GM23338 (cell line): ENCODE measurements around the gene RASSF7. TPM values are rescaled to one million over a fixed set of nuclear protein-coding genes. Genes with fewer than 3 reads are reported as not detected.

ENCODE experiments used
- ATAC-seq: fragments of 200-7000 bp; cut with Tn5 transposase; 3 replicates; pipeline ENCODE4 v1.9.1; 2020
- DNase-seq: peaks from one replicate; pipeline ENCODE4 v3.0.0-alpha.2; 2015; ENCODE audit warnings: low spot score
- H2AFZ ChIP-seq: fragments of 200-600 bp; sonication (generic); 2 replicates; pipeline ENCODE4 v1.8.0; 2016; ENCODE audit warnings: antibody characterized with exemption, mild to moderate bottlenecking, moderate library complexity
- H3F3A ChIP-seq: fragments of 200-600 bp; sonication (generic); replicated peaks from 2 replicates; pipeline ENCODE4 v1.8.0; 2017; ENCODE audit warnings: antibody characterized with exemption, mixed run types, low read depth
- H3K27ac ChIP-seq: fragments of 200-600 bp; sonication (generic); 2 replicates; pipeline ENCODE4 v1.6.1; 2016; ENCODE audit warnings: low read depth
- H3K27me3 ChIP-seq: fragments of 200-600 bp; sonication (generic); 2 replicates; pipeline ENCODE4 v1.8.0; 2016; ENCODE audit warnings: mild to moderate bottlenecking, mixed run types, moderate library complexity; ENCODE audit not compliant: insufficient read depth
- H3K36me3 ChIP-seq: fragments of 200-600 bp; sonication (generic); 2 replicates; pipeline ENCODE4 v1.8.0; 2016; ENCODE audit warnings: mild to moderate bottlenecking; ENCODE audit not compliant: insufficient read depth
- H3K4me1 ChIP-seq: fragments of 200-600 bp; sonication (generic); 2 replicates; pipeline ENCODE4 v1.8.0; 2016; ENCODE audit warnings: mild to moderate bottlenecking, moderate library complexity; ENCODE audit not compliant: insufficient read depth
- H3K4me2 ChIP-seq: fragments of 200-600 bp; sonication (generic); 2 replicates; pipeline ENCODE4 v1.7.1; 2017; ENCODE audit warnings: mixed run types
- H3K4me3 ChIP-seq: fragments of 200-600 bp; sonication (generic); 2 replicates; pipeline ENCODE4 v1.6.1; 2016; ENCODE audit warnings: mixed run types
- H3K79me2 ChIP-seq: fragments of 200-600 bp; sonication (generic); replicated peaks from 2 replicates; pipeline ENCODE4 v1.8.0; 2017; ENCODE audit warnings: mild to moderate bottlenecking; ENCODE audit not compliant: insufficient read depth
- H3K9me2 ChIP-seq: fragments of 200-600 bp; sonication (generic); 2 replicates; pipeline ENCODE4 v1.8.0; 2017; ENCODE audit not compliant: insufficient read depth
- H4K20me1 ChIP-seq: fragments of 200-600 bp; sonication (generic); replicated peaks from 2 replicates; pipeline ENCODE4 v1.8.0; 2017; ENCODE audit warnings: mild to moderate bottlenecking; ENCODE audit not compliant: insufficient read depth
- H3K27ac Mint-ChIP-seq: 2 replicates; pipeline ENCODE4 v1.8.0; 2020; ENCODE audit warnings: inconsistent platforms, mild to moderate bottlenecking, moderate library complexity, mixed read lengths
- H3K27me3 Mint-ChIP-seq: 3 replicates; pipeline ENCODE4 v1.8.0; 2022; ENCODE audit warnings: low read depth, mild to moderate bottlenecking, moderate library complexity, mixed read lengths, inconsistent platforms; ENCODE audit not compliant: insufficient read depth, poor library complexity
- H3K36me3 Mint-ChIP-seq: 3 replicates; pipeline ENCODE4 v1.8.0; 2021; ENCODE audit warnings: low read depth, mild to moderate bottlenecking, inconsistent platforms, moderate library complexity, mixed read lengths
- H3K4me1 Mint-ChIP-seq: 3 replicates; pipeline ENCODE4 v1.8.0; 2020; ENCODE audit warnings: mild to moderate bottlenecking, inconsistent platforms, mixed read lengths
- H3K4me3 Mint-ChIP-seq: 3 replicates; pipeline ENCODE4 v1.8.0; 2021; ENCODE audit warnings: moderate library complexity, mild to moderate bottlenecking, inconsistent platforms, mixed read lengths
- H3K9me3 Mint-ChIP-seq: 3 replicates; pipeline ENCODE4 v1.8.0; 2020; ENCODE audit warnings: moderate library complexity, mild to moderate bottlenecking, inconsistent platforms, mixed read lengths
- CREB1 ChIP-seq: fragments of 250-450 bp; sonication (Bioruptor Pico); IDR thresholded peaks from 2 replicates; pipeline ENCODE4 v1.5.0; 2020; ENCODE audit warnings: low read depth, mild to moderate bottlenecking, moderate library complexity
- EZH2 ChIP-seq: fragments of 200-600 bp; sonication (generic); IDR thresholded peaks from one replicate; pipeline ENCODE4 v1.8.0; 2017; ENCODE audit warnings: antibody characterized with exemption, mild to moderate bottlenecking, low read depth; ENCODE audit not compliant: unreplicated experiment
- EZH2phosphoT487 ChIP-seq: fragments of 200-600 bp; sonication (generic); IDR thresholded peaks from one replicate; pipeline ENCODE4 v1.8.1; 2018; ENCODE audit warnings: antibody characterized with exemption; ENCODE audit not compliant: unreplicated experiment
- NANOG ChIP-seq: IDR thresholded peaks from 2 replicates; pipeline ENCODE4 v1.6.1; 2016; ENCODE audit warnings: antibody characterized with exemption, borderline replicate concordance
- ZNF331 ChIP-seq: fragments of 250-450 bp; sonication (Bioruptor Pico); IDR thresholded peaks from 2 replicates; pipeline ENCODE4 v1.5.0; 2020; ENCODE audit warnings: low read depth, mild to moderate bottlenecking, moderate library complexity
- ZNF462 ChIP-seq: fragments of 250-450 bp; sonication (Bioruptor Pico); IDR thresholded peaks from 2 replicates; pipeline ENCODE4 v1.5.0; 2020; ENCODE audit warnings: mild to moderate bottlenecking, moderate library complexity
- polyA plus RNA-seq: library from polyadenylated mRNA; unstranded; fragments of >200 nt; fragmentation: Nextera tagmentation; extraction: Ambion mirVana; gene quantifications from 2 replicates; pipeline ENCODE4 v1.2.1, GENCODE V29; 2016
- total RNA-seq: library from RNA; depleted of rRNA; stranded (reverse); fragments of >200 nt; shearing (Covaris generic); gene quantifications from 2 replicates; pipeline ENCODE4 v1.2.3, GENCODE V29; 2014
- TF ChIP-seq, protein P1 (sequence below): IDR thresholded peaks from 2 replicates; pipeline ENCODE4 v1.6.1; 2016; ENCODE audit warnings: antibody characterized with exemption

RASSF7 gene
- total and polyA plus RNA-seq, 2 experiments from 2014 or later: 39.6 to 64.8 TPM

- TF ChIP-seq ZNF331 (CRISPR knock-in tag) (no peak), NANOG (no peak), CREB1 (CRISPR knock-in tag) (no peak), EZH2phosphoT487 (no peak), EZH2 (no peak)
- TF ChIP-seq, protein P1, sequence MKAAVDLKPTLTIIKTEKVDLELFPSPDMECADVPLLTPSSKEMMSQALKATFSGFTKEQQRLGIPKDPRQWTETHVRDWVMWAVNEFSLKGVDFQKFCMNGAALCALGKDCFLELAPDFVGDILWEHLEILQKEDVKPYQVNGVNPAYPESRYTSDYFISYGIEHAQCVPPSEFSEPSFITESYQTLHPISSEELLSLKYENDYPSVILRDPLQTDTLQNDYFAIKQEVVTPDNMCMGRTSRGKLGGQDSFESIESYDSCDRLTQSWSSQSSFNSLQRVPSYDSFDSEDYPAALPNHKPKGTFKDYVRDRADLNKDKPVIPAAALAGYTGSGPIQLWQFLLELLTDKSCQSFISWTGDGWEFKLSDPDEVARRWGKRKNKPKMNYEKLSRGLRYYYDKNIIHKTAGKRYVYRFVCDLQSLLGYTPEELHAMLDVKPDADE: no peak
These were observed 46.4 kb downstream of the RASSF7 start (continued) for GRCh38 chr11:607020-607780.

DNA sequence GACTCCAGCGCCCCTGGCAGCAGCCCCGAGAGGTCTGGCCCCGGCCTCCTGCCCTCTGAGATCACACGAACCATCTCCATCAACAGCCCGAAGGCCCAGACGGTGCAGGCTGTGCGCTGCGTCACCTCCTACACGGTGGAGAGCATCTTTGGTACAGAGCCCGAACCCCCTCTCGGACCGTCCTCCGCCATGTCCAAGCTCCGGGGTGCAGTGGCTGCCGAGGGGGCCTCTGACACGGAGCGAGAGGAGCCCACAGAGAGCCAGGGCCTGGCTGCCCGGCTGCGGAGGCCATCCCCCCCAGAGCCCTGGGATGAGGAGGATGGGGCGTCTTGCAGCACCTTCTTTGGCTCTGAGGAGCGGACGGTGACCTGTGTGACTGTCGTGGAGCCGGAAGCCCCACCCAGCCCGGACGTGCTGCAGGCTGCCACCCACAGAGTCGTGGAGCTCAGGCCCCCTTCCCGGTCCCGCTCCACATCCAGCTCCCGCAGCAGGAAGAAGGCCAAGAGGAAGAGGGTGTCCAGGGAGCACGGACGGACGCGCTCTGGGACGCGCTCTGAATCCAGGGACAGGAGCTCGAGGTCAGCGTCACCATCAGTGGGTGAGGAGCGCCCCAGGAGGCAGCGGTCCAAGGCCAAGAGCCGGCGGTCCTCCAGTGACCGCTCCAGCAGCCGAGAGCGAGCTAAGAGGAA, 47.3 kb downstream of the RASSF7 start:
- H3K79me2 ChIP-seq: 0 out of 2 replicates have a peak, but pooled peaks cover 4% of the 10 kb centered on the region
- no peak overlapping the region for H3K4me3 ChIP-seq
- Mint-ChIP-seq H3K27ac (no peak overlapping the region), H3K4me1 (peaks cover 5% of the 10 kb centered on the region), H3K27me3 (peaks cover 13% of the 10 kb centered on the region), H3K36me3 (peaks cover 57% of the 10 kb centered on the region), H3K4me3 (no peak overlapping the region), H3K9me3 (no peaks in the 10 kb centered on the region)
- H3K9me2 ChIP-seq: no peaks in the 10 kb centered on the region
- H3K36me3 ChIP-seq: peaks cover 17% of the 10 kb centered on the region; the same call in 1 of the 2 replicates
- no peak for ATAC-seq
- no peak for DNase-seq
- peaks cover 10% of the 10 kb centered on the region; the same call in 1 of the 2 replicates for H4K20me1 ChIP-seq
- H3K27ac ChIP-seq: no peak overlapping the region
- H3F3A ChIP-seq: peaks cover 34% of the 10 kb centered on the region
- no peaks in the 10 kb centered on the region for H3K4me1 ChIP-seq
- no peaks in the 10 kb centered on the region for H3K27me3 ChIP-seq
- no peak for TF ChIP-seq ZNF462 (CRISPR knock-in tag)
- TF ChIP-seq NANOG: no peak
- no peak for TF ChIP-seq ZNF331 (CRISPR knock-in tag)
- no peak overlapping the region for H2AFZ ChIP-seq
- no peak overlapping the region for H3K4me2 ChIP-seq
